ENCODE data around the gene SAG. TPM values are rescaled to one million over a fixed set of nuclear protein-coding genes. Genes with fewer than 3 reads are reported as not detected.

SAG gene
- total RNA-seq, 1 donor from 2014 or later, result not detected

DNA sequence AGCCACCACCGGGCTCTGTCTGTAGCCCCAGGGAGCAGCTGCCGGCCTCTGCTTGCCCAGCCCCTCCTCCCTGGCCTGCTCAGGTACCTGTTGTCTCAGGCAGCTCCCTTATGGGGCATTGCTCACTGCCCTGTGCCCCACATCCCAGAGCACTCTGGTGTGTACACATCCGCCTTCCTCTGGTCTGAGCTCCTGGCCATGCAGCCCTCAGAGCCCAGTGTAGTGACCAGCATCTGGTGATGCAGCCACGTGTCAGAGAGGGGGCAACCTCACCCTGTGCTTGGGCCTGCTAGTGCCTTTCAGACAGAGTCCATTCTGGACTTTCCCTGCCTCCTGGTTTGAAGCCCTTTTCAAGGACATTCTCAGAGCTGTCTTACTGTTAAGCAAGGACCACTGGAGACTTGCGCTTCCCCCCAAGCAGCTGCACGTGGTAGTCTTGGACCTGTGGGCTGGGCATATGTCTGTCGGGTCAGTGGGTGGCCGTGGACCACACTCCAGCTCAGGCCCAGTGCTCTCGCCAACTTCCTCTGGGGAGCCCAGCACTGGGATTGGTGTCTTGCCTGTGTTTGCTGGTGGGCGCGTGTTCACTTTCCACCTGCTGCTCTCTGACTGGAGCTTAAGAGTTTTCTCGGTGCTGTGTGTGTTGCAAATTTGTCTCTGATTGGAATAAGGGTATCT is 77.3 kb downstream of the SAG start:
- Mint-ChIP-seq H3K36me3 (ENCODE audit: insufficient read depth) (peaks cover under 1% of the 10 kb centered on the region), H3K27me3 (no peaks in the 10 kb centered on the region), H3K27ac (no peak overlapping the region), H3K9me3 (ENCODE audit: low read depth) (no peaks in the 10 kb centered on the region), H3K4me1 (ENCODE audit: low read depth) (peaks cover 9% of the 10 kb centered on the region), H3K4me3 (ENCODE audit: low read depth) (no peak overlapping the region)
- TF ChIP-seq, protein P1, sequence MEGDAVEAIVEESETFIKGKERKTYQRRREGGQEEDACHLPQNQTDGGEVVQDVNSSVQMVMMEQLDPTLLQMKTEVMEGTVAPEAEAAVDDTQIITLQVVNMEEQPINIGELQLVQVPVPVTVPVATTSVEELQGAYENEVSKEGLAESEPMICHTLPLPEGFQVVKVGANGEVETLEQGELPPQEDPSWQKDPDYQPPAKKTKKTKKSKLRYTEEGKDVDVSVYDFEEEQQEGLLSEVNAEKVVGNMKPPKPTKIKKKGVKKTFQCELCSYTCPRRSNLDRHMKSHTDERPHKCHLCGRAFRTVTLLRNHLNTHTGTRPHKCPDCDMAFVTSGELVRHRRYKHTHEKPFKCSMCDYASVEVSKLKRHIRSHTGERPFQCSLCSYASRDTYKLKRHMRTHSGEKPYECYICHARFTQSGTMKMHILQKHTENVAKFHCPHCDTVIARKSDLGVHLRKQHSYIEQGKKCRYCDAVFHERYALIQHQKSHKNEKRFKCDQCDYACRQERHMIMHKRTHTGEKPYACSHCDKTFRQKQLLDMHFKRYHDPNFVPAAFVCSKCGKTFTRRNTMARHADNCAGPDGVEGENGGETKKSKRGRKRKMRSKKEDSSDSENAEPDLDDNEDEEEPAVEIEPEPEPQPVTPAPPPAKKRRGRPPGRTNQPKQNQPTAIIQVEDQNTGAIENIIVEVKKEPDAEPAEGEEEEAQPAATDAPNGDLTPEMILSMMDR (IDR thresholded peaks at IDR 0.05; ENCODE audit: unreplicated experiment), result no peak
- no peak for DNase-seq (ENCODE audit: low spot score, unreplicated experiment)

DNA sequence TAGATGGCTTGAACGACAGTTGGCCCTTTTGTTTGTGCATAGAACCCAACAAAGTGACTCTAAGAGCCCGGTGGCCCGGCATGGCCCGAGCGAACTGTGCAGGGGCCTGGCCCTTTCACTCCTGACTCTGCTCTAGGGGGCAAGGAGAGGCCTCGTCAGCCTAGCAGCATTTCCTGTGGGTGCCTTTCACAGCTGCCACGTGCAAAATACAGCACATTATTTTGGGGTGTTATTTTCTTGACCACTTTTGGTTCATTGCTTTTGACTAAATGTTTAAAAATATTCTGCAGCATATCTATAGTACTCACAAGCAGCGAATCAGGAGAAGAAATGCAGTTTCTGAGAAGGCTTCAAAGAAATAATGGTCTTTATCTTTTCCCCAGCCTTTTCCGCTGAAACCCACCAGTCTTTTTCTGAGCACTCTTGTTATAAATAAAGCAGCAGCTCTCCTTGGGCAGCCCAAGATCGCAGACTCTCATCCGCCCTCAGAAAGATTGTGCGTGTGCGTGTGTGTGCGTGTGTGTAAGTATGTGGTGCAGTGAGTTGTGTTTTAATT is 78.0 kb downstream of the SAG start:
- H3K27ac Mint-ChIP-seq, result peak overlapping the region; percentile 6
- H3K4me3 Mint-ChIP-seq (ENCODE audit: low read depth), result no peak overlapping the region
- H3K36me3 Mint-ChIP-seq (ENCODE audit: insufficient read depth), result peaks cover 4% of the 10 kb centered on the region
- H3K9me3 Mint-ChIP-seq (ENCODE audit: low read depth), result no peaks in the 10 kb centered on the region
- peaks cover 8% of the 10 kb centered on the region for H3K4me1 Mint-ChIP-seq (ENCODE audit: low read depth)
- DNase-seq (ENCODE audit: low spot score, unreplicated experiment), result no peak
- TF ChIP-seq, protein P1 (IDR thresholded peaks at IDR 0.05; ENCODE audit: unreplicated experiment), result no peak
- no peaks in the 10 kb centered on the region for H3K27me3 Mint-ChIP-seq

DNA sequence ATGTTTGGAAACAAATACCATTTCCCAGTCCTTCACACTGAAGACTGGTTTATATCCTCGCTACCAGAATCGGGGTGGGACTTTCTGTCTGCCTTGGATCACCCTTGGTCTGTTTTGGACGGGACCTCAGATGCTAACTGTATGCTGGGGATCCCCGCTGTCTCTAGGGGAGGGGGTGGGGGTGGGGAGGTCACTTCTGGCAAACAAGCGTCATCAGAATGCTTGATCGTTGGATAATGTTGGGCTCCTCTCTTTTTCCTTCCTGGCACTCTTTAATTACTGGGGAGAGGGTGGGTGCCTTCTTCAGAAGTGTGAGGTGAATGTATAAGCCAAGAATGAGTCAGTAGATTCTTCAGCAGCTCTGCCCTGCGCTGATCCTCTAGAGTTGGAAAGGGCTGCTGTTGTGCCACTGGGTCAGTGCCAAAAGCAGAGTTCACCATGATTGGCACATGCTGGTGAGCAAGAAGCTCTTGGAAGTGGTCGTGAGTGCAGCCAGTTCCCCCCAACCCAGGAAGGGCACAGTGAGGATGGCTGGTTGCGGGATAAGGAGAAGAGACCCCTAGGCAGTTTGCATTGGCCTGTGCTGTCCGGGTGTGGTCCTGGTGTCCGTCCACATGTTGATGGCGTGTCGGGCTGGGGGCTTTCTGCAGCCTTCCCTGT is 78.9 kb downstream of the SAG start:
- TF ChIP-seq, protein P1 (IDR thresholded peaks at IDR 0.05; ENCODE audit: unreplicated experiment), result no peak
- Mint-ChIP-seq H3K36me3 (ENCODE audit: insufficient read depth) (peaks cover 4% of the 10 kb centered on the region), H3K4me3 (ENCODE audit: low read depth) (no peak overlapping the region), H3K9me3 (ENCODE audit: low read depth) (no peaks in the 10 kb centered on the region), H3K27me3 (no peaks in the 10 kb centered on the region), H3K27ac (no peak overlapping the region), H3K4me1 (ENCODE audit: low read depth) (peaks cover 2% of the 10 kb centered on the region)
- DNase-seq (ENCODE audit: low spot score, unreplicated experiment), result no peak

DNA sequence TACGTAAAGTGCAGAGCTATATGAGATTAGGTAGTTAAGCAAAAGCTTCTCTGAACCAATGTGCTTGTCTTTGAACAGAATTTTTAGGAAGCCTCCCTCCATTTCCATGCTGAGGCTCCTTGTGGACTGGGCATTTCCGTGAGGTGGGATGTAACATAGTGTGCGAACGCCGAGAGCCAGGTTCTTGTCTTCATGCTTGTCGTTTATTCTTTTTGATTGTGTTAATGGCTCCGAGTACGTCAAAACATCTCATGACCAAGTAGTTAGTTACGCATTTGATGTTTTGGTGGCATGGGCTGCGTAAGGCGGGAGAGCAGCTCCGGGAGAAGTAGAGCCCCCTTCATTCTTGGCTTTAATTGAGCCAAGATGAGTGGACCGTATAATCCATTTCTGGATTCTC is 79.6 kb downstream of the SAG start:
- H3K27me3 Mint-ChIP-seq, result no peaks in the 10 kb centered on the region
- H3K27ac Mint-ChIP-seq, result no peak overlapping the region
- peaks cover 2% of the 10 kb centered on the region for H3K4me1 Mint-ChIP-seq (ENCODE audit: low read depth)
- H3K4me3 Mint-ChIP-seq (ENCODE audit: low read depth), result no peak overlapping the region
- TF ChIP-seq, protein P1 (IDR thresholded peaks at IDR 0.05; ENCODE audit: unreplicated experiment), result no peak
- H3K9me3 Mint-ChIP-seq (ENCODE audit: low read depth), result no peaks in the 10 kb centered on the region
- no peak for DNase-seq (ENCODE audit: low spot score, unreplicated experiment)
- H3K36me3 Mint-ChIP-seq (ENCODE audit: insufficient read depth), result peaks cover 5% of the 10 kb centered on the region

DNA sequence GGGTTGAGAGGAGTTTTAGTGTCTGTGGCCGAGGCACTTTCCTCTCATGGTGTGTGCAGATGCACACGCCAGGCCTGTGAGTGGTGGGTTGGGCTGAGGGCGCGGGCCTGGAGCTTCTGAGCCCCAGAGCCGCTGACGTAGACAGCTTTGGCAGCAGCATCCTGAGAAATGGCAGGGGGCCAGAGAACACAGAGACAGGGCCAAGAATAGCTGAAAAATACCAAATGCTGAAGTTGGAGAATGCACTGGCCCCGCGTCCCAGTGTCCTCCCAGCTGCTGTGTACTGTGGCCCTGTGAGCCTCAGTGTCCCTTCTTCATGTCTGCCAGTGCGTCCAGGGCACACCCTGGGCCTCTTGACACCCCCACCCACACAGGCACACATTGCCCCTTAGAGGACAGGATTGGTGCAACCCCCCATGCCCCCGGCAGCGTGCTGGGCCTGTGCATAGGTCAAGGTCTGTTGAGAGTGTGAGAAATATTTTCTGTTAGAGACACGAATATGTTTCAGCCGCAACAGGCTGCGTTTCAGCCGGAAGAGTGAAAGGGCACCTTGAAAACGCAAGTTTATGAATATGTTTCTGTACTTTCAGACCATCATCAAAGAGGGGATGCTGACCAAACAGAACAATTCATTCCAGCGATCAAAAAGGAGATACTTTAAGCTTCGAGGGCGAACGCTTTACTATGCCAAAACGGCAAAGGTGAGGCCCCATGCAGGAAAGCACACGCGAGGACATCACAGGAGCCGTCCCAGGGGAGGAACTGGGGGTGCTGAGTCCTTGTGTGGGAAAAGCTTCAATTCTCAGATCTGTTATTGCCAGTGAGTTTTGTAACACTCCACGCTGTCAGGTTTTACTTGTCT is 80.3 kb downstream of the SAG start:
- H3K27ac Mint-ChIP-seq, result no peak overlapping the region
- no peak for DNase-seq (ENCODE audit: low spot score, unreplicated experiment)
- H3K36me3 Mint-ChIP-seq (ENCODE audit: insufficient read depth), result peaks cover 7% of the 10 kb centered on the region
- no peak overlapping the region for H3K4me3 Mint-ChIP-seq (ENCODE audit: low read depth)
- H3K4me1 Mint-ChIP-seq (ENCODE audit: low read depth), result peaks cover 2% of the 10 kb centered on the region
- TF ChIP-seq, protein P1 (IDR thresholded peaks at IDR 0.05; ENCODE audit: unreplicated experiment), result no peak
- H3K27me3 Mint-ChIP-seq, result no peaks in the 10 kb centered on the region
- H3K9me3 Mint-ChIP-seq (ENCODE audit: low read depth), result no peaks in the 10 kb centered on the region

Measured in progenitor cell of endocrine pancreas (in vitro differentiated cells).